ENCODE measurements around the gene BCR.

The BCR gene

DNA sequence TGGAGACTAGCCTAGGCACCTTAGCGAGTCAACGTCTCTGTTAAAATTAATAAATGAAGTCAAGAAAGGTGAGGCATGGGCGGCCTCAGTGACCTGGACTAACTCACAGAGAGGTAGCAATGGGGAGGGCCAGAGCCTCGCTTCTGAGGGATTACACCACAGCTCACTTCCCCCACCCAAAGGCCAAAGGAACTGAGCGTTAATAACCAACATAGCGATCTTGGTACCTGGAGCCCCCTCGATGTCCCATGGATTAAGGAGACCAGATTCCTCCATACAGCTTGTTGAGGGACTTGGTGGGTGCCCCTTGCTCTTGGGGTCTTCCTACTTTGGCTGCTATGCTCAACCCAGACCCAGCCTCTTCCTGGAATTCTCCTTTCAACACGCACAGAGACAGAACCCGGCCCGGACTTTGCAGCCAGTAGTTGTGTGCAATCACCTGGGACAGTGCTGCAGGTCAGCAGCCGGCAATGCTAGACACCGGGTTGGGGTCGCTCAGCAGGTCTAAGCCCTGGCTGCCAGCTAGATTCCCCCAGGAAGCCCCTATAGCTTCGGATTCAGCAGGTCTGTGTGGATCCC, 70.6 kb downstream of the BCR start:
- H3K4me3 ChIP-seq (ENCODE audit: insufficient read length, low read depth) = no peak overlapping the region
- TF ChIP-seq SUZ12 (IDR thresholded peaks at IDR 0.05; ENCODE audit: extremely low read depth, insufficient read depth, insufficient read length) (no peak), YY1 (IDR thresholded peaks at IDR 0.05; ENCODE audit: insufficient read depth, insufficient read length) (no peak), ZNF274 (IDR thresholded peaks at IDR 0.05; ENCODE audit: low read depth, low read length) (no peak)
- H3K36me3 ChIP-seq (ENCODE audit: insufficient read depth, insufficient read length, low read length) = peaks cover 40% of the 10 kb centered on the region
- no peaks in the 10 kb centered on the region for H3K27me3 ChIP-seq (ENCODE audit: insufficient read depth, insufficient read length)
- no peak for DNase-seq (ENCODE audit: low read depth, low spot score)
- H3K9ac ChIP-seq (ENCODE audit: insufficient read length, low read depth) = no peak overlapping the region
- H3K9me3 ChIP-seq (ENCODE audit: insufficient read depth, low read length) = no peaks in the 10 kb centered on the region
- peaks cover 8% of the 10 kb centered on the region for H3K4me1 ChIP-seq (ENCODE audit: insufficient read depth, insufficient read length)

DNA sequence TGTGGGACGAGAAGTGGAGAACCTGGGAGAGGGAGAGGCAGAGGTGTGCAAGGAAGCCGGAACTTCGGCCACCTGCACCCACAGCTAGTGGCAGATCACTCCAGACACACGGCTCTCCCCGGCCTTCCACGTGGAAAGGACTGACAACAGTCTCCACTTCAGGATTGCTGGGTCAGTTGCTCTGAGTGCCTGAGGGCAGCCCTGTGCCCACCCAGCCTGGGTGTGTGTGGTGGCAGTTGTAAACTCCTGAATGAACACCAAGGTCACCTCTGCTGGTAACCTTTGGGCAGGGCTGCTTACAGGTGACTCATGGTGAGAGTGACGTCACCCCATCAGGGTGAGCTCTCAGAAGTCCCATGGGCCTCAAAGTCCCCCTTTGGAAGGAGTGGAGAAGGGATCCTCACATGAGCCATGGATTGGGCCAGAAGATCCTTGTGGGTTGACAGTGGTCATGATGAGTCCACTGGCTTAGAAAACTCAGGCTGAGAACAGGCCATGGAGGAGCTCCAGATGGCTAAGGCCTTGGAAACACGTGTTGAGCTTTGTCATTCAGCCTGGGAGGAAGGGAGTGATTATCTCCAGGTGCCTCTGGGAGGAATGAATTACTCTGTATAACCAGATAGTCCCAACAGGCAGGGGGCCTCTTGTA, 71.3 kb downstream of the BCR start:
- Histone ChIP-seq H3K9me3 (ENCODE audit: insufficient read depth, low read length) (no peaks in the 10 kb centered on the region), H3K4me1 (ENCODE audit: insufficient read depth, insufficient read length) (peaks cover 11% of the 10 kb centered on the region)

DNA sequence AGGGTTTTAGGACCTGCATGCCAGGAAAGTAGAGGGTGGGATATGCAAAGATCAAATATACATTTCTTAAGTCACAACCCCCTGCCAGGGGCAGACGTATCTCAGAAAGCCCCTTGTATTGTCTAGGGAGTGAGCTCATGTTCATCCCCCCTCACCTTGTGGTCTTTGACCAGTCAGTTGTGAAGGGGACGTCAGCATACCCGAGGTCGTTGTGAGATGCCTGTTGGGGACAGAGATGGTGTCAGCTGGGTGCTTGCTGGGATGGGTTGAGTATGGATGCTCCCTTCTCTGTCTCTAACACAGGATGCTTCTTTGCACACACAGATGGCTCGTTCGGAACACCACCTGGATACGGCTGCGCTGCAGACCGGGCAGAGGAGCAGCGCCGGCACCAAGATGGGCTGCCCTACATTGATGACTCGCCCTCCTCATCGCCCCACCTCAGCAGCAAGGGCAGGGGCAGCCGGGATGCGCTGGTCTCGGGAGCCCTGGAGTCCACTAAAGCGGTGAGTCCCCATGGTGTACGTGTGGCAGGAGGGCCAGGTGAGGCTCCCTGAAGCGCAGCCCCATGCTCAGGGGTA, 73.3 kb downstream of the BCR start:
- DNase-seq (ENCODE audit: low read depth, low spot score) = no peak
- Histone ChIP-seq H3K27me3 (ENCODE audit: insufficient read depth, insufficient read length) (no peaks in the 10 kb centered on the region), H3K9ac (ENCODE audit: insufficient read length, low read depth) (no peak overlapping the region), H3K9me3 (ENCODE audit: insufficient read depth, low read length) (no peaks in the 10 kb centered on the region), H3K4me1 (ENCODE audit: insufficient read depth, insufficient read length) (peaks cover 11% of the 10 kb centered on the region), H3K36me3 (ENCODE audit: insufficient read depth, insufficient read length, low read length) (peaks cover 55% of the 10 kb centered on the region), H3K4me3 (ENCODE audit: insufficient read length, low read depth) (no peak overlapping the region)
- no peak for TF ChIP-seq ZNF274 (IDR thresholded peaks at IDR 0.05; ENCODE audit: low read depth, low read length)
- no peak for TF ChIP-seq SUZ12 (IDR thresholded peaks at IDR 0.05; ENCODE audit: extremely low read depth, insufficient read depth, insufficient read length)
- no peak for TF ChIP-seq YY1 (IDR thresholded peaks at IDR 0.05; ENCODE audit: insufficient read depth, insufficient read length)

More for the DNA sequence above, 71.3 kb downstream of the BCR start:
- H3K36me3 ChIP-seq (ENCODE audit: insufficient read depth, insufficient read length, low read length) = peaks cover 47% of the 10 kb centered on the region
- no peak for DNase-seq (ENCODE audit: low read depth, low spot score)
- H3K27me3 ChIP-seq (ENCODE audit: insufficient read depth, insufficient read length) = no peaks in the 10 kb centered on the region
- no peak overlapping the region for H3K4me3 ChIP-seq (ENCODE audit: insufficient read length, low read depth)
- TF ChIP-seq SUZ12 (IDR thresholded peaks at IDR 0.05; ENCODE audit: extremely low read depth, insufficient read depth, insufficient read length) (no peak), YY1 (IDR thresholded peaks at IDR 0.05; ENCODE audit: insufficient read depth, insufficient read length) (no peak), ZNF274 (IDR thresholded peaks at IDR 0.05; ENCODE audit: low read depth, low read length) (no peak)
- no peak overlapping the region for H3K9ac ChIP-seq (ENCODE audit: insufficient read length, low read depth)

DNA sequence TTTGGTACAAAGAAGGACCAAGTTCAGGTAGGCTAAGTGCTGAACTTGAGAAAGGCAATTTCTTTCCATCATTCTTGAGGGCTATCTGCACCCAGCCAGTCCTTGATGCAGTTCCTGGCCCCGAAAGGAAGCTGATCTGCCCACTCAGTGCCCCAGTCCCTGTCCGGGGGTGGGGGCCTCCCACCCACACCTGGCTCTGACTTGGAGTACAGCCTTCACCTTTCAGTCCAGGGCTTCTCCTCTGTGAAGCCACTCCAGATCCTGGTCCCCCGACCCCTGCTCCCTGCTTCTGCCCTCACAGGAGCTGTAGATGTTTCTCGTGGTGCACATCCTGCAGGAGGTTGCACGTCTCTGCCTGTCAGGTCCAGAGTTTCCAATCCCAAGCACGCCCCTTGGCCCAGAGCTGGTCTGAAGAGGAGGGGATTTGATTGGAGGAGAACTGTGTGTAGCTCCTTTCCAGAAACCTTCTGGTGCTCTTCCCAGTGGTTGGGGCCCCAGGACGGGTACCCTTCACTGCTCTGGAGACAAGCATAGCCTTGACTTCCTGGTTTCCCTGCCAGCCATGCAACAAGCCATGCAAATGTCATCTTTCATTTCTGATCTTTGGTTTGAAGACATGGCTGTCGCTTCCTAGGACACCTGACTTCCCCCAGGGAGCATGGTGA, 75.3 kb downstream of the BCR start:
- peaks cover 10% of the 10 kb centered on the region for H3K4me1 ChIP-seq (ENCODE audit: insufficient read depth, insufficient read length)
- H3K36me3 ChIP-seq (ENCODE audit: insufficient read depth, insufficient read length, low read length) = peaks cover 66% of the 10 kb centered on the region
- H3K9me3 ChIP-seq (ENCODE audit: insufficient read depth, low read length) = no peaks in the 10 kb centered on the region
- H3K9ac ChIP-seq (ENCODE audit: insufficient read length, low read depth) = no peak overlapping the region
- DNase-seq (ENCODE audit: low read depth, low spot score) = no peak
- TF ChIP-seq YY1 (IDR thresholded peaks at IDR 0.05; ENCODE audit: insufficient read depth, insufficient read length) (no peak), SUZ12 (IDR thresholded peaks at IDR 0.05; ENCODE audit: extremely low read depth, insufficient read depth, insufficient read length) (no peak), ZNF274 (IDR thresholded peaks at IDR 0.05; ENCODE audit: low read depth, low read length) (no peak)
- H3K27me3 ChIP-seq (ENCODE audit: insufficient read depth, insufficient read length) = no peaks in the 10 kb centered on the region
- no peak overlapping the region for H3K4me3 ChIP-seq (ENCODE audit: insufficient read length, low read depth)

DNA sequence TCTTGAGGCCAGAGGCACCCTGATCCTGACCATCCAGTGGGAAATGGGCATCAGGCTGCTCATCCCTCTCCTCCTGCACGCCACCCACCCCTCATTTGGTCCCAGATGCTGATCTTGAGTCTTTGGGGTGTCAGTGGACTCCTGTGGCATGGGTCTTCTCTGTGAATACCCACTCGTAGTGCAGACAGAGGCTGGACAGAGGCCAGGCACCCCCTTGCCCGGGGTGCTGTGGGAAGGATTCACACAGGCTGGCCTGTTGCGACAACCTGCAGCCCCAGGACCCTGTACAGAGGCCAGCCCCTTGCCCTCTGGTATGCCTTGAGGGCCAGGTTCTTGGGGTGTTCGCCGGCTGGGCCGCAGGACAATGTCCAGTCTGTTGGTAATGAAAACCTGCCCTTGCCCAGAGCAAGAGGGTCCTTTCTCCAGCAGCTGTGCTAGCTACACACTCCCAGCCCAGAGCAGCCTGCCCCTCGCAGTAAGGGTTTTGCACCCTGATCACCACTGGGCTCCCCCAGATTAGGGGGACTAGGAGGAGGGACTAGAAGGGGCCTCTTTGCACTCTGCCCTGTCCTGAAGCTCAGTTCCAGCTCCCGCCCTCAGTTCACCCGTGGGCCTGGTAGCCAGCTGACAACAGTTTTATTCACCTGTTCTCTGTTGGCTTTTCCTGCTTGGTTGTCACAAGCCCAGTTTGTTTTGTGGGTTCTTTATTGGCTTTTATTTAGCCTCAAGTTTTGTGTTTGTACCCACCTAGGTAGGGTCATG, 76.0 kb downstream of the BCR start:
- TF ChIP-seq SUZ12 (IDR thresholded peaks at IDR 0.05; ENCODE audit: extremely low read depth, insufficient read depth, insufficient read length) (no peak), ZNF274 (IDR thresholded peaks at IDR 0.05; ENCODE audit: low read depth, low read length) (no peak), YY1 (IDR thresholded peaks at IDR 0.05; ENCODE audit: insufficient read depth, insufficient read length) (no peak)
- Histone ChIP-seq H3K27me3 (ENCODE audit: insufficient read depth, insufficient read length) (no peaks in the 10 kb centered on the region), H3K36me3 (ENCODE audit: insufficient read depth, insufficient read length, low read length) (peaks cover 69% of the 10 kb centered on the region), H3K4me1 (ENCODE audit: insufficient read depth, insufficient read length) (peaks cover 8% of the 10 kb centered on the region), H3K9me3 (ENCODE audit: insufficient read depth, low read length) (no peaks in the 10 kb centered on the region), H3K4me3 (ENCODE audit: insufficient read length, low read depth) (no peak overlapping the region), H3K9ac (ENCODE audit: insufficient read length, low read depth) (no peak overlapping the region)
- no peak for DNase-seq (ENCODE audit: low read depth, low spot score)

DNA sequence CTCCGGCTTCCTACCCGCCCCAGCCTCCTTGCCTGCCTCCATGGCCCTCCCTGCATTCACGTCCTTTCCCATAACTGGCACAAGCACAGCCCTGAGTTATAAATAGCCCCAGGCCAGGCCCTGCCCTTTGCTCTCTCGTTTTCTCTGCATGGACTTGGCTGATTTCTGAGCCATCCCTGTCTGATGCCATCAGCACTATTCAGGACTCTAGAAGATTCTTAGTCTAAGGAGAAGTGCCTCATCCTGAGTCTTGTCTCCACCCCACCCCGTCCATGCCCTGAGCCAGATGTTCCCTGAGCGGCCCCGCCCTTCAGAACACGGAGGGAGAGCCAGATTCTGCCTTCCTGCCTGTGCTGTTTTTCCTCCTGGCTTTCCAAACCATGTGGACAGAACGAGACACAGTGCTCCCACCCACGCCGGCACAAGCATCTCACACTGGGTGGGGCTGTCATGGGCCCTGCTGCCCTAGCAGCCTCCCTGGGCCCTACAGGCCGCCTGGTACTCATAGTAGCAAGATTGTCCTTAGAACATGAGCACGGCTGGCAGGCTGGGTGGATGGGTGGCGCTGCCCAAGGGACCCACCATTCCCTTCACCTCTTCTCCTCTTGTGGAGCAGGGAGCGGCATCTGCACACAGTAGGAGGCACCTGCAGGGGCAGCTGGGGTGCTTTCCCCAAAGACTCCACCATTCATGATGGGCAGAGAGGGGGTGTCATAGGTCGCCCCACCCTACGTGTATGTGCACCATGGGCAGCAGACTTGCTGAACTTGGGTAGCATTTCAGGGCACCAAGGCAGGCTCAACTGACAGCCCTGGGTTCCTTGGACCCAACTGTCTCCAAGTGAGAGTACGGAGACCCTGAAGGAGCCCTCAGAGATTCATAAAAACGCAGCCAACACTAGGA, 76.9 kb downstream of the BCR start:
- H3K36me3 ChIP-seq (ENCODE audit: insufficient read depth, insufficient read length, low read length) = peaks cover 74% of the 10 kb centered on the region
- no peak overlapping the region for H3K4me3 ChIP-seq (ENCODE audit: insufficient read length, low read depth)
- TF ChIP-seq YY1 (IDR thresholded peaks at IDR 0.05; ENCODE audit: insufficient read depth, insufficient read length) (no peak), ZNF274 (IDR thresholded peaks at IDR 0.05; ENCODE audit: low read depth, low read length) (no peak), SUZ12 (IDR thresholded peaks at IDR 0.05; ENCODE audit: extremely low read depth, insufficient read depth, insufficient read length) (no peak)
- no peaks in the 10 kb centered on the region for H3K9me3 ChIP-seq (ENCODE audit: insufficient read depth, low read length)
- DNase-seq (ENCODE audit: low read depth, low spot score) = no peak
- no peak overlapping the region for H3K9ac ChIP-seq (ENCODE audit: insufficient read length, low read depth)
- H3K4me1 ChIP-seq (ENCODE audit: insufficient read depth, insufficient read length) = peaks cover 11% of the 10 kb centered on the region
- no peaks in the 10 kb centered on the region for H3K27me3 ChIP-seq (ENCODE audit: insufficient read depth, insufficient read length)

All from NT2/D1 (cell line).